ENCODE results near the gene ITM2C.

Gene ITM2C

DNA sequence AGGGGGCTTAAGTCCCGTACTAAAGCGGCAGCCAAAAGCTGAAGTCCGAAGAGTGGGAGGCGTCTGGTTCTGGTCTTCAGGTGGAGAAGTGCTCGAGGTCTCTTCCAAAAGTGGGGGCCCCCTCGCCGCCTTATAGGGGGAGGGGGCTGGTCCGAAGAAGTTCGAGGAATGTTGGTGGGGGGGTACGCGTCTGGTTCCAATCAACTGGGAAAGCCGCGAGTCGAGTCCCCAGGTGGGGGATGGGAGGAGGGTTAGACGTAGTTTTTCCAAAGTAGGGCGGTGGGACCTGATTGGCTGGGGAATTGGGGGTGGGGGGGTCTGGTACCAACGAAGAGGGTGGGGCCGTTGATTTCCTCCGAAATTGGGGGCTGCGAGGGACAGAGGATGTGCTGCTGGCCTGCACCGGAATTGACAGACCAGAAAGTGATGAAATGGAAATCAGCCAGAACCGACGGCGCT lies 594 bp downstream of the ITM2C start:
- peak overlapping the region; percentile 51; the same call in 1 of the 2 replicates for H3K9ac ChIP-seq (ENCODE audit: low read length)
- no peaks in the 10 kb centered on the region for H3K9me3 ChIP-seq (ENCODE audit: low read length)
- H3K27me3 ChIP-seq (ENCODE audit: insufficient read depth, low read length), result peaks cover 6% of the 10 kb centered on the region; the same call in 1 of the 2 replicates
- no peak overlapping the region for H3K27ac ChIP-seq (ENCODE audit: low read depth, low read length, poor library complexity, severe bottlenecking)
- peak overlapping the region; percentile 62 for H3K4me3 ChIP-seq (ENCODE audit: low read depth, low read length, poor library complexity, severe bottlenecking)
- H4K20me1 ChIP-seq (ENCODE audit: insufficient read depth, low read length), result no peaks in the 10 kb centered on the region
- H3K9me2 ChIP-seq (ENCODE audit: low read depth, low read length), result no peaks in the 10 kb centered on the region
- H2AFZ ChIP-seq (ENCODE audit: low read length), result no peak overlapping the region
- H3K4me1 ChIP-seq (ENCODE audit: insufficient read depth, low read length, severe bottlenecking), result peaks cover 12% of the 10 kb centered on the region
- TF ChIP-seq, protein P1, sequence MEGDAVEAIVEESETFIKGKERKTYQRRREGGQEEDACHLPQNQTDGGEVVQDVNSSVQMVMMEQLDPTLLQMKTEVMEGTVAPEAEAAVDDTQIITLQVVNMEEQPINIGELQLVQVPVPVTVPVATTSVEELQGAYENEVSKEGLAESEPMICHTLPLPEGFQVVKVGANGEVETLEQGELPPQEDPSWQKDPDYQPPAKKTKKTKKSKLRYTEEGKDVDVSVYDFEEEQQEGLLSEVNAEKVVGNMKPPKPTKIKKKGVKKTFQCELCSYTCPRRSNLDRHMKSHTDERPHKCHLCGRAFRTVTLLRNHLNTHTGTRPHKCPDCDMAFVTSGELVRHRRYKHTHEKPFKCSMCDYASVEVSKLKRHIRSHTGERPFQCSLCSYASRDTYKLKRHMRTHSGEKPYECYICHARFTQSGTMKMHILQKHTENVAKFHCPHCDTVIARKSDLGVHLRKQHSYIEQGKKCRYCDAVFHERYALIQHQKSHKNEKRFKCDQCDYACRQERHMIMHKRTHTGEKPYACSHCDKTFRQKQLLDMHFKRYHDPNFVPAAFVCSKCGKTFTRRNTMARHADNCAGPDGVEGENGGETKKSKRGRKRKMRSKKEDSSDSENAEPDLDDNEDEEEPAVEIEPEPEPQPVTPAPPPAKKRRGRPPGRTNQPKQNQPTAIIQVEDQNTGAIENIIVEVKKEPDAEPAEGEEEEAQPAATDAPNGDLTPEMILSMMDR (IDR thresholded peaks at IDR 0.05; ENCODE audit: low read length), result no peak
- TF ChIP-seq EZH2 (IDR thresholded peaks at IDR 0.05; ENCODE audit: borderline replicate concordance, low read length), result no peak
- H3K4me2 ChIP-seq (ENCODE audit: low read length), result peak overlapping the region; percentile 59
- H3K79me2 ChIP-seq (ENCODE audit: insufficient read depth, low read length), result no peaks in the 10 kb centered on the region
- 0 out of 2 replicates have a peak, but pooled peaks cover 6% of the 10 kb centered on the region for H3F3A ChIP-seq (ENCODE audit: insufficient read depth, low read length)
- no peaks in the 10 kb centered on the region for H3K36me3 ChIP-seq (ENCODE audit: insufficient read depth, low read length)

DNA sequence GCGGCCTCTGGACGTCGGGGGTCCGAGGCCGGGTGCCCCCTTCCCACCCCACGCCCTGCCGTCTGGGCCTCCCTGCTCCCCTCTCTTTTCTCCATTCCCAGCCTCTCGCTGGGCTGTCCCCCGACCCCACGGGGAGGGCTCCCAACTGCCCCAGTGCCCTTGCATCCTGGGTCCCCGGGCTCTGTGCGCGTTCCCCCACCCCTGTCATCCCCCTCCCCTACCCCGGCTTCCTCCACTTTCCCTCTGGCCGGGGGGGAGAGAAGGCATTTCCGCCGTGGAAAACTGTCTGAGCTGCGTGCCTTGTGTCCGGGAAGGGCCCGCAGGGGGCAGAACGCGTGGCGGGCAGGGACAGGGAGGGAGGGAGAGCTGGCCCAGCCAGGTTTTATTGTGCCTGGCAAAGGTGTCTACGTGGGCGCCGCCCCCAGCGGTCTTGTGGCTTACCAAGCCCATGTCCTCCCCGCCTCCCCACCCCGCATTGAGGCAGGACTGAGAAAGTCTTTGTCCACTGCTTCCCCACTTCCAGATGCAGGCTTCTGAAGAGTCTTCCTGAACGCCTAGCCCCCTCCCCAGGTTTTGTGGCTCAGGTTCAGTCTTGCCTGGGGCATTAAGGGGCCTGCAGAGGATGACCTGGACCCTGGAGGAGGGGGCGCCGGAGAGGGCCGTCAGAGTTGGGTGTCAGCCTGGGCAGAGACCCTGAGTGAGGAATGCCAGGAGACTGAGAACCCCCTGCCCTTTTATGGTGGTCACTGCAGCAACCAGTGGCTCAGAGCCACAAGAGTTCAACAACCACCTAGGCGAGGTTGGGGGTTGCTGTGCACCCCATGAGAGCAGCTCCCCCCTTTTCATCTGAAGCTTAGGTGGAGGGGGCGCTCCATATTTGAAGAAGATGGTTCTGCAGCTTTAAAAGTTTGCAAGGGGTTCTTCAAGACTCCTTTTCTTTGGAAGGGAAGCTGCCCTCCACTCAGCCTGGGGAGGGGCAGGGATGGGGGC lies 1.3 kb downstream of the ITM2C start:
- no peak overlapping the region for H3K9ac ChIP-seq (ENCODE audit: low read length)
- no peak overlapping the region for H3K27ac ChIP-seq (ENCODE audit: low read depth, low read length, poor library complexity, severe bottlenecking)
- H3F3A ChIP-seq (ENCODE audit: insufficient read depth, low read length), result 0 out of 2 replicates have a peak, but pooled peaks cover 6% of the 10 kb centered on the region
- no peak overlapping the region for H2AFZ ChIP-seq (ENCODE audit: low read length)
- H3K4me1 ChIP-seq (ENCODE audit: insufficient read depth, low read length, severe bottlenecking), result peaks cover 12% of the 10 kb centered on the region
- H3K36me3 ChIP-seq (ENCODE audit: insufficient read depth, low read length), result no peaks in the 10 kb centered on the region
- no peak overlapping the region for H3K4me2 ChIP-seq (ENCODE audit: low read length)
- no peak overlapping the region for H3K4me3 ChIP-seq (ENCODE audit: low read depth, low read length, poor library complexity, severe bottlenecking)
- no peaks in the 10 kb centered on the region for H3K79me2 ChIP-seq (ENCODE audit: insufficient read depth, low read length)
- peaks cover 6% of the 10 kb centered on the region; the same call in 1 of the 2 replicates for H3K27me3 ChIP-seq (ENCODE audit: insufficient read depth, low read length)
- H3K9me3 ChIP-seq (ENCODE audit: low read length), result no peaks in the 10 kb centered on the region
- H4K20me1 ChIP-seq (ENCODE audit: insufficient read depth, low read length), result no peaks in the 10 kb centered on the region
- H3K9me2 ChIP-seq (ENCODE audit: low read depth, low read length), result no peaks in the 10 kb centered on the region
- TF ChIP-seq, protein P1 (IDR thresholded peaks at IDR 0.05; ENCODE audit: low read length), result no peak
- no peak for TF ChIP-seq EZH2 (IDR thresholded peaks at IDR 0.05; ENCODE audit: borderline replicate concordance, low read length)

DNA sequence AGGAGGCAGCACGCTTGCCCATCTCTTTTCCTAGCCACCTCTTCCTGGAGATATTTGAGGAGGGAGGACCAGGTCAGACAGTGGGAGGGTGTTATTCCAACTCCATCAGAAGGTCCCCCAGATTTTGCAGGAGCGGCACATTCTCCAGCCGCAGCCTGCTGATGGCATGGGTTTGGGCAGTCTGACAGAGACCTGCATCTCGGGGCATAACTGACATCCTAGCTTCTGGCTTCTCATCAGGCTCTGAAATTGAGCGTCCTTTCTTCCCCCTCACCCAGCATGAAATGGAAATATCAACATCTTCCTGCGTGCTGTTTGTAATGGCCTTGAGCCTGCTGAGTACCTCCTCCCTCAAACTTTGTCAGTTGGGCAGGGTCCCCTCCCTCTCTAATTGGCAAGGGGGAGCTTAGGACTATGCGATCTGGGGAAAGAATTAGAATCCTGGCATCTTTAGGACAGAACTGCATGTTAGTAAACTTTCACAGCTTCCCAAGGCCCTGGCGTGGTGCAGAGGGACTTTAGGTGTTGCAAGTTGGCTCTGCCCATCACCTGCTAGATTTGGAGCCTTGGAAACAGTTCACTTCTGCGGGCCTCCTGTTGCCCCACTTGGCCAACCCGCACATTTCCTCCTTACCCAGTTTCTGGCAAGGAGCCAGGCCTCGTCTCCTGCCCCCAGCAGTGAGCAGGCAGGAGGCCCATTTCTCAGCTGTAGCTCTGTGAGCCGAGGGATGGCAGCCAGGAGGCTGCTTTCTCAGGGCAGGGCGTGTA lies 2.2 kb downstream of the ITM2C start:
- TF ChIP-seq EZH2 (IDR thresholded peaks at IDR 0.05; ENCODE audit: borderline replicate concordance, low read length), result no peak
- TF ChIP-seq, protein P1 (IDR thresholded peaks at IDR 0.05; ENCODE audit: low read length), result no peak
- Histone ChIP-seq H4K20me1 (ENCODE audit: insufficient read depth, low read length) (no peaks in the 10 kb centered on the region), H3K9ac (ENCODE audit: low read length) (no peak overlapping the region), H3K79me2 (ENCODE audit: insufficient read depth, low read length) (no peaks in the 10 kb centered on the region), H2AFZ (ENCODE audit: low read length) (no peak overlapping the region), H3K9me3 (ENCODE audit: low read length) (no peaks in the 10 kb centered on the region), H3K4me2 (ENCODE audit: low read length) (no peak overlapping the region; the same call in 1 of the 2 replicates), H3K27ac (ENCODE audit: low read depth, low read length, poor library complexity, severe bottlenecking) (no peak overlapping the region), H3K4me3 (ENCODE audit: low read depth, low read length, poor library complexity, severe bottlenecking) (no peak overlapping the region), H3K4me1 (ENCODE audit: insufficient read depth, low read length, severe bottlenecking) (peaks cover 12% of the 10 kb centered on the region), H3F3A (ENCODE audit: insufficient read depth, low read length) (0 out of 2 replicates have a peak, but pooled peaks cover 6% of the 10 kb centered on the region), H3K36me3 (ENCODE audit: insufficient read depth, low read length) (no peaks in the 10 kb centered on the region), H3K9me2 (ENCODE audit: low read depth, low read length) (no peaks in the 10 kb centered on the region), H3K27me3 (ENCODE audit: insufficient read depth, low read length) (peaks cover 6% of the 10 kb centered on the region; the same call in 1 of the 2 replicates)

All from OCI-LY1 (cell line).